ENCODE results near the gene DLL4.
A peak's percentile ranks its signal among the peaks of the same experiment; 100 is the strongest.

The DLL4 gene

GRCh38 chr15:40925495-40925862 lies 3.7 kb upstream of the DLL4 start:
- no peak overlapping the region for H3K27ac ChIP-seq
- TF ChIP-seq ZFX (IDR thresholded peaks at IDR 0.05), result no peak
- TF ChIP-seq CTCF (conservative IDR thresholded peaks at IDR 0.05), result no peak

GRCh38 chr15:40925863-40926658 lies 3.1 kb upstream of the DLL4 start:
- no peak overlapping the region for H3K27ac ChIP-seq
- TF ChIP-seq CTCF (conservative IDR thresholded peaks at IDR 0.05), result no peak
- no peak for TF ChIP-seq ZFX (IDR thresholded peaks at IDR 0.05)

- TF ChIP-seq ZFX (IDR thresholded peaks at IDR 0.05) (no peak), CTCF (conservative IDR thresholded peaks at IDR 0.05) (no peak)
- H3K27ac ChIP-seq, result no peak overlapping the region
Observed at GRCh38 chr15:40926659-40927494, 2.3 kb upstream of the DLL4 start.

- TF ChIP-seq CTCF (conservative IDR thresholded peaks at IDR 0.05), result no peak
- no peak for TF ChIP-seq ZFX (IDR thresholded peaks at IDR 0.05)
- H3K27ac ChIP-seq, result no peak overlapping the region
Observed at GRCh38 chr15:40927495-40927872, 1.7 kb upstream of the DLL4 start.

GRCh38 chr15:40927873-40928806 lies 1.0 kb upstream of the DLL4 start:
- TF ChIP-seq ZFX (IDR thresholded peaks at IDR 0.05) (no peak), CTCF (conservative IDR thresholded peaks at IDR 0.05) (no peak)
- no peak overlapping the region for H3K27ac ChIP-seq

GRCh38 chr15:40929660-40930429 lies 705 bp downstream of the DLL4 start:
- TF ChIP-seq ZFX (IDR thresholded peaks at IDR 0.05), result peak; percentile 21; the same call in 1 of the 2 replicates
- no peak for TF ChIP-seq CTCF (conservative IDR thresholded peaks at IDR 0.05)
- H3K27ac ChIP-seq, result no peak overlapping the region

Measured in C4-2B (cell line).